ENCODE measurements around the gene BMPR1A. TPM values are rescaled to one million over a fixed set of nuclear protein-coding genes. Genes with fewer than 3 reads are reported as not detected.
A peak's percentile ranks its signal among the peaks of the same experiment; 100 is the strongest.

The BMPR1A gene
- total and polyA plus RNA-seq, 2 of the 4 experiments (the other 2 are of a cell fraction) = 15.9 to 93.7 TPM

- WGBS, 2 experiments (ENCODE audit: extremely low coverage in 2 of 2, insufficient read length in 1 of 2) = 0% methylated on average over 1 of the region's 4 CpGs; no CpG with 5 or more reads in 1 of the 2 experiments
- no peak overlapping the region for H2AK5ac ChIP-seq (ENCODE audit: low read depth, low read length)
- peaks cover 2% of the 10 kb centered on the region; the same call in 1 of the 2 replicates for H3K9me1 ChIP-seq (ENCODE audit: insufficient read depth, low read length)
- ATAC-seq (ENCODE audit: low read depth) (peak; percentile 29), DNase-seq (no peak)
- H3K56ac ChIP-seq (ENCODE audit: extremely low read depth, insufficient read depth, low read length) = no peak overlapping the region
- H3K4me1 ChIP-seq (ENCODE audit: control insufficient read depth, insufficient read depth, low read length) = peaks cover 7% of the 10 kb centered on the region
- peak overlapping the region; percentile 60; the same call in 1 of the 2 replicates for H3K23ac ChIP-seq (ENCODE audit: low read depth, low read length)
- peaks cover 2% of the 10 kb centered on the region; the same call in 1 of the 2 replicates for H3K9me3 ChIP-seq (ENCODE audit: control insufficient read depth, insufficient read depth, low read length)
- no peak for TF ChIP-seq ELK1 (IDR thresholded peaks at IDR 0.05; ENCODE audit: borderline replicate concordance, low read depth, low read length)
- no peak for TF ChIP-seq RCOR1 (IDR thresholded peaks at IDR 0.05; ENCODE audit: insufficient replicate concordance, low read length)
- no peak for TF ChIP-seq FOS (IDR thresholded peaks at IDR 0.05; ENCODE audit: low read depth, low read length)
- TF ChIP-seq RAD21 (IDR thresholded peaks at IDR 0.05; ENCODE audit: low read length) = no peak
- no peak overlapping the region for H3K27ac ChIP-seq (ENCODE audit: insufficient read depth, low read length)
- H3K4ac ChIP-seq (ENCODE audit: low read depth, low read length) = no peak overlapping the region
- in situ Hi-C loops (cut with MboI; ENCODE audit: low sequenced_read_pairs) = no loop called here
- ChIA-PET CTCF (no interaction called here), POLR2A (ENCODE audit: unreplicated experiment) (no interaction called here)
- H3K4me3 ChIP-seq (ENCODE audit: insufficient read depth, low read depth, low read length) = no peak overlapping the region
- dilution Hi-C loops (cut with HindIII; ENCODE audit: low sequenced_read_pairs, unreplicated experiment) = no loop called here
- BruUV-seq (replicated peaks) = no TSS peak
- H4K8ac ChIP-seq (ENCODE audit: low read depth in 2 of 2, low read length in 2 of 2) = no peak overlapping the region
- no peak overlapping the region for H4K91ac ChIP-seq (ENCODE audit: insufficient read depth, low read depth, low read length)
- peak overlapping the region; percentile 26; the same call in 1 of the 2 replicates for H3K9ac ChIP-seq (ENCODE audit: low read depth, low read length)
- intact Hi-C loops (cut with micrococcal nuclease) = no loop called here
- peaks cover 20 to 64% of the 10 kb centered on the region in 2 experiments for H3K79me1 ChIP-seq (ENCODE audit: low read depth in 1 of 2, low read length in 2 of 2)
- no peak overlapping the region for H2AK9ac ChIP-seq (replicated peaks; ENCODE audit: low read depth, low read length, poor library complexity)
- no peak overlapping the region for H2AFZ ChIP-seq (replicated peaks; ENCODE audit: low read length, poor library complexity)
- no peak overlapping the region for H2BK5ac ChIP-seq (ENCODE audit: low read depth, low read length, poor library complexity, severe bottlenecking)
- H2BK20ac ChIP-seq (ENCODE audit: low read depth, low read length) = no peak overlapping the region
- no peak overlapping the region for H2BK120ac ChIP-seq (ENCODE audit: low read depth, low read length)
- no peaks in the 10 kb centered on the region for H3K27me3 ChIP-seq (ENCODE audit: control insufficient read depth, insufficient read depth, low read length)
- H4K20me1 ChIP-seq (ENCODE audit: insufficient read depth, low read length) = peaks cover 42% of the 10 kb centered on the region
- H2BK15ac ChIP-seq (ENCODE audit: low read depth, low read length) = no peak overlapping the region
- no peaks in the 10 kb centered on the region for H3K36me3 ChIP-seq (ENCODE audit: control insufficient read depth, insufficient read depth, low read length)
- H3K18ac ChIP-seq (ENCODE audit: low read depth, low read length) = no peak overlapping the region
- no peak overlapping the region for H3K4me2 ChIP-seq (ENCODE audit: low read depth, low read length)
- peak overlapping the region; percentile 27; the same call in 1 of the 2 replicates for H3K14ac ChIP-seq (replicated peaks; ENCODE audit: low read depth, low read length)
- H4K5ac ChIP-seq (ENCODE audit: low read depth, low read length) = peak overlapping the region; percentile 59; the same call in 1 of the 2 replicates
Measured at GRCh38 chr10:86786368-86786767, 29.9 kb downstream of the BMPR1A start.
